ENCODE results near the gene CCL22.

The CCL22 gene

GRCh38 chr16:57357330-57358085 is 1.1 kb upstream of the CCL22 start:
- TF ChIP-seq CTCF (conservative IDR thresholded peaks at IDR 0.05; ENCODE audit: low read depth, low read length): no peak
- H3K4me3 ChIP-seq (ENCODE audit: low read length): no peak overlapping the region
- no peak for DNase-seq (ENCODE audit: low read depth)

GRCh38 chr16:57358086-57358420 is 530 bp upstream of the CCL22 start:
- DNase-seq (ENCODE audit: low read depth): no peak
- TF ChIP-seq CTCF (conservative IDR thresholded peaks at IDR 0.05; ENCODE audit: low read depth, low read length): no peak
- no peak overlapping the region for H3K4me3 ChIP-seq (ENCODE audit: low read length)

GRCh38 chr16:57360321-57360935 is 1.8 kb downstream of the CCL22 start:
- H3K4me3 ChIP-seq (ENCODE audit: low read length): no peak overlapping the region
- no peak for TF ChIP-seq CTCF (conservative IDR thresholded peaks at IDR 0.05; ENCODE audit: low read depth, low read length)
- no peak for DNase-seq (ENCODE audit: low read depth)

- DNase-seq (ENCODE audit: low read depth): no peak
- H3K4me3 ChIP-seq (ENCODE audit: low read length): no peak overlapping the region
- no peak for TF ChIP-seq CTCF (conservative IDR thresholded peaks at IDR 0.05; ENCODE audit: low read depth, low read length)
Measured at GRCh38 chr16:57361404-57361803, 2.8 kb downstream of the CCL22 start.

- no peak overlapping the region for H3K4me3 ChIP-seq (ENCODE audit: low read length)
- no peak for DNase-seq (ENCODE audit: low read depth)
- no peak for TF ChIP-seq CTCF (conservative IDR thresholded peaks at IDR 0.05; ENCODE audit: low read depth, low read length)
Measured at GRCh38 chr16:57364143-57364542, 5.6 kb downstream of the CCL22 start.

GRCh38 chr16:57366544-57367040 is 8.0 kb downstream of the CCL22 start:
- TF ChIP-seq CTCF (conservative IDR thresholded peaks at IDR 0.05; ENCODE audit: low read depth, low read length): no peak
- no peak for DNase-seq (ENCODE audit: low read depth)
- no peak overlapping the region for H3K4me3 ChIP-seq (ENCODE audit: low read length)
